ENCODE results near the gene NKX2-4. TPM values are rescaled to one million over a fixed set of nuclear protein-coding genes. Genes with fewer than 3 reads are reported as not detected.

NKX2-4 gene
- total RNA-seq, 1 experiment from 2014 or later, result 0.15 TPM

DNA sequence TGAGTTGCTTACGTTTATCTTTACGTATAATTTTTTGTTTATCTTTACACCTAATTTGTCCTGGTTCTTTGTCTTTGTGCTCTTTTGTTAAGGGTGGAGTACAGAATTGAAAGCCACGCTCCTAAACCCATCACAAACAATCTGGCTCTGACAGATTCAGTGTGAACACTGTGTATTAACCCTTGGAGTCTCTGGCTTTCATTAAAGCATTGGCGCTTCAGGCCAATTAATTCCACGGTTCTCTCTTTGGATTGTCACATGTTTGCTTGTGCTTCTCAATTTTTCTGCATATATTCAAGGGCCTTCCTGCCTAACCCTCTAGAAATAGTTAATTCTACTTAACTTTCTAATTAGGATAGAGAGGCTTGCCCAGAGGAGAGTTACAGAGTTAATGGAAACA is 38.6 kb downstream of the NKX2-4 start:
- WGBS (ENCODE audit: extremely low coverage, insufficient read length, low lambda C conversion rate), result no CpG with 5 or more reads among the region's 5 CpGs
- DNase-seq, result no peak
- H3K79me2 ChIP-seq (ENCODE audit: insufficient read depth, low read length), result no peaks in the 10 kb centered on the region
- no peak overlapping the region for H2BK12ac ChIP-seq (ENCODE audit: insufficient read length, low read depth, low read length)
- H3K23me2 ChIP-seq (ENCODE audit: insufficient read length, low read depth, low read length, poor library complexity, severe bottlenecking), result no peaks in the 10 kb centered on the region
- no peak overlapping the region for H4K5ac ChIP-seq (ENCODE audit: insufficient read length, low read depth, low read length)
- no peaks in the 10 kb centered on the region for H3K79me1 ChIP-seq (ENCODE audit: insufficient read depth, low read depth, low read length, poor library complexity, severe bottlenecking)
- H2BK5ac ChIP-seq (ENCODE audit: insufficient read length, low read length), result no peak overlapping the region
- Mint-ChIP-seq H3K4me1 (no peaks in the 10 kb centered on the region), H3K27ac (peak overlapping the region in 2 of 3 experiments; percentile 37 to 65; a peak in 3 of 7 replicates), H3K36me3 (ENCODE audit: insufficient read depth in 1 of 3, low read depth in 3 of 3) (peaks cover 21 to 77% (median 62%) of the 10 kb centered on the region in 3 experiments; a peak in 6 of 7 replicates), H3K9me3 (no peaks in the 10 kb centered on the region), H3K27me3 (ENCODE audit: low read depth) (no peaks in the 10 kb centered on the region), H3K4me3 (no peak overlapping the region)
- no peak overlapping the region for H3K14ac ChIP-seq (ENCODE audit: insufficient read depth, low read length)
- H3T11ph ChIP-seq (ENCODE audit: low read length), result no peak overlapping the region
- no peak overlapping the region for H3K56ac ChIP-seq (ENCODE audit: insufficient read length, low read depth, low read length)
- H2BK15ac ChIP-seq (ENCODE audit: low read depth, low read length), result no peak overlapping the region
- H2AK5ac ChIP-seq (ENCODE audit: insufficient read length, low read length), result no peak overlapping the region
- H4K8ac ChIP-seq (replicated peaks; ENCODE audit: insufficient read length, low read depth, low read length), result no peak overlapping the region
- TF ChIP-seq, protein P1, sequence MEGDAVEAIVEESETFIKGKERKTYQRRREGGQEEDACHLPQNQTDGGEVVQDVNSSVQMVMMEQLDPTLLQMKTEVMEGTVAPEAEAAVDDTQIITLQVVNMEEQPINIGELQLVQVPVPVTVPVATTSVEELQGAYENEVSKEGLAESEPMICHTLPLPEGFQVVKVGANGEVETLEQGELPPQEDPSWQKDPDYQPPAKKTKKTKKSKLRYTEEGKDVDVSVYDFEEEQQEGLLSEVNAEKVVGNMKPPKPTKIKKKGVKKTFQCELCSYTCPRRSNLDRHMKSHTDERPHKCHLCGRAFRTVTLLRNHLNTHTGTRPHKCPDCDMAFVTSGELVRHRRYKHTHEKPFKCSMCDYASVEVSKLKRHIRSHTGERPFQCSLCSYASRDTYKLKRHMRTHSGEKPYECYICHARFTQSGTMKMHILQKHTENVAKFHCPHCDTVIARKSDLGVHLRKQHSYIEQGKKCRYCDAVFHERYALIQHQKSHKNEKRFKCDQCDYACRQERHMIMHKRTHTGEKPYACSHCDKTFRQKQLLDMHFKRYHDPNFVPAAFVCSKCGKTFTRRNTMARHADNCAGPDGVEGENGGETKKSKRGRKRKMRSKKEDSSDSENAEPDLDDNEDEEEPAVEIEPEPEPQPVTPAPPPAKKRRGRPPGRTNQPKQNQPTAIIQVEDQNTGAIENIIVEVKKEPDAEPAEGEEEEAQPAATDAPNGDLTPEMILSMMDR (conservative IDR thresholded peaks at IDR 0.05), result no peak
- no peak overlapping the region for H4K91ac ChIP-seq (ENCODE audit: insufficient read length, low read depth, low read length)
- H3K9me3 ChIP-seq (ENCODE audit: control insufficient read depth, low read depth, low read length), result no peaks in the 10 kb centered on the region
- no peak overlapping the region for H2BK120ac ChIP-seq (ENCODE audit: low read depth, low read length, poor library complexity, severe bottlenecking)
- H3K23ac ChIP-seq (ENCODE audit: insufficient read length, low read depth, low read length), result no peak overlapping the region
- no peak overlapping the region for H2BK20ac ChIP-seq (ENCODE audit: low read depth, low read length, poor library complexity, severe bottlenecking)
- H3K27ac ChIP-seq (ENCODE audit: insufficient read length, low read depth, low read length), result no peak overlapping the region
- H3K27me3 ChIP-seq (ENCODE audit: insufficient read depth, low read length), result no peaks in the 10 kb centered on the region
- H3K18ac ChIP-seq (ENCODE audit: insufficient read length, low read depth, low read length), result no peak overlapping the region
- no peak overlapping the region for H3K9ac ChIP-seq (ENCODE audit: extremely low read depth, insufficient read length, low read length)
- H3K4ac ChIP-seq (ENCODE audit: low read depth, low read length), result no peak overlapping the region
- H3K4me2 ChIP-seq (ENCODE audit: insufficient read depth, insufficient read length, low read length), result no peak overlapping the region
- H3K4me1 ChIP-seq (ENCODE audit: insufficient read depth, low read length), result no peaks in the 10 kb centered on the region
- no peak overlapping the region for H2AFZ ChIP-seq (ENCODE audit: low read length)
- H4K20me1 ChIP-seq (ENCODE audit: control insufficient read depth, insufficient read depth, insufficient read length), result no peaks in the 10 kb centered on the region

Measured in H9 (cell line).